PFSK-1 (cell line): Measurements from ENCODE around the gene GYPC.

Experiments used
- FOXP2 ChIP-seq: optimal IDR thresholded peaks from 2 replicates; pipeline ENCODE3; 2011; ENCODE audit warnings: borderline replicate concordance, control low read depth, inconsistent platforms; ENCODE audit not compliant: insufficient read depth; ENCODE audit errors: extremely low read length, extremely low read depth
- POLR2AphosphoS5 ChIP-seq: IDR thresholded peaks from 2 replicates; pipeline ENCODE4 v1.6.1; 2012; ENCODE audit warnings: low read depth, mild to moderate bottlenecking, control low read depth, low read length, moderate library complexity
- SIN3A ChIP-seq: IDR thresholded peaks from 2 replicates; pipeline ENCODE4 v1.6.1; 2012; ENCODE audit warnings: mild to moderate bottlenecking, low read length, moderate library complexity, borderline replicate concordance; ENCODE audit not compliant: insufficient read depth
- TAF1 ChIP-seq: IDR thresholded peaks from 2 replicates; pipeline ENCODE4 v1.6.1; 2012; ENCODE audit warnings: low read length, control low read depth, borderline replicate concordance; ENCODE audit not compliant: insufficient read depth
- TF ChIP-seq, protein P1 (sequence below), 2 experiments: IDR thresholded peaks; 2 replicates each; pipeline versions ENCODE4 v1.6.1 to v1.8.0; 2011 to 2012; ENCODE audit warnings: low read depth in 2 of 2, low read length in 2 of 2, control low read depth in 1 of 2, inconsistent platforms in 1 of 2, mild to moderate bottlenecking in 1 of 2, moderate library complexity in 1 of 2; ENCODE audit not compliant: insufficient read depth in 1 of 2

Gene GYPC

DNA sequence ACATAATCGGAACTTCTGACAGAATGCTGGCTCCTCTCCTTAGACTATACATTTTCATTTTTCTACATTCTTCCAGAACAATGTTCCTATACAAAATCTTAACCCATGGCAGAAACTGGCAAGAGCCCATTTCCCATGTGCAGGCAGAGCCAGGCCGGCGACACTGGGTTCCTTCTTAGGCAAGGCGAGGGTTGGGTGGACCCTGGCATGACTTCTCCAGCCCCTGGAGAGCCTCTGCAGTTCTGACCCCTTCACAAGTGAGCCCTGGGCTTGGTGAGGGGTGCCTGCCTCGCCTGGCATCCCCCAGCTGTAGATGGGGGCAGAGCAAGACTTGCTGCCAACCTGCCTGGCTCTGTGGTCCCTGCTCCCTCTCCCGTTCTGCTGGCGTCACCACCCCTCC is 5.0 kb downstream of the GYPC start:
- TF ChIP-seq SIN3A (no peak), POLR2AphosphoS5 (no peak), FOXP2 (no peak), TAF1 (no peak)
- TF ChIP-seq, protein P1, sequence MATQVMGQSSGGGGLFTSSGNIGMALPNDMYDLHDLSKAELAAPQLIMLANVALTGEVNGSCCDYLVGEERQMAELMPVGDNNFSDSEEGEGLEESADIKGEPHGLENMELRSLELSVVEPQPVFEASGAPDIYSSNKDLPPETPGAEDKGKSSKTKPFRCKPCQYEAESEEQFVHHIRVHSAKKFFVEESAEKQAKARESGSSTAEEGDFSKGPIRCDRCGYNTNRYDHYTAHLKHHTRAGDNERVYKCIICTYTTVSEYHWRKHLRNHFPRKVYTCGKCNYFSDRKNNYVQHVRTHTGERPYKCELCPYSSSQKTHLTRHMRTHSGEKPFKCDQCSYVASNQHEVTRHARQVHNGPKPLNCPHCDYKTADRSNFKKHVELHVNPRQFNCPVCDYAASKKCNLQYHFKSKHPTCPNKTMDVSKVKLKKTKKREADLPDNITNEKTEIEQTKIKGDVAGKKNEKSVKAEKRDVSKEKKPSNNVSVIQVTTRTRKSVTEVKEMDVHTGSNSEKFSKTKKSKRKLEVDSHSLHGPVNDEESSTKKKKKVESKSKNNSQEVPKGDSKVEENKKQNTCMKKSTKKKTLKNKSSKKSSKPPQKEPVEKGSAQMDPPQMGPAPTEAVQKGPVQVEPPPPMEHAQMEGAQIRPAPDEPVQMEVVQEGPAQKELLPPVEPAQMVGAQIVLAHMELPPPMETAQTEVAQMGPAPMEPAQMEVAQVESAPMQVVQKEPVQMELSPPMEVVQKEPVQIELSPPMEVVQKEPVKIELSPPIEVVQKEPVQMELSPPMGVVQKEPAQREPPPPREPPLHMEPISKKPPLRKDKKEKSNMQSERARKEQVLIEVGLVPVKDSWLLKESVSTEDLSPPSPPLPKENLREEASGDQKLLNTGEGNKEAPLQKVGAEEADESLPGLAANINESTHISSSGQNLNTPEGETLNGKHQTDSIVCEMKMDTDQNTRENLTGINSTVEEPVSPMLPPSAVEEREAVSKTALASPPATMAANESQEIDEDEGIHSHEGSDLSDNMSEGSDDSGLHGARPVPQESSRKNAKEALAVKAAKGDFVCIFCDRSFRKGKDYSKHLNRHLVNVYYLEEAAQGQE (IDR thresholded peaks at IDR 0.05; ENCODE audit: insufficient read depth in 1 of 2, low read depth in 2 of 2, low read length in 2 of 2): no peak

DNA sequence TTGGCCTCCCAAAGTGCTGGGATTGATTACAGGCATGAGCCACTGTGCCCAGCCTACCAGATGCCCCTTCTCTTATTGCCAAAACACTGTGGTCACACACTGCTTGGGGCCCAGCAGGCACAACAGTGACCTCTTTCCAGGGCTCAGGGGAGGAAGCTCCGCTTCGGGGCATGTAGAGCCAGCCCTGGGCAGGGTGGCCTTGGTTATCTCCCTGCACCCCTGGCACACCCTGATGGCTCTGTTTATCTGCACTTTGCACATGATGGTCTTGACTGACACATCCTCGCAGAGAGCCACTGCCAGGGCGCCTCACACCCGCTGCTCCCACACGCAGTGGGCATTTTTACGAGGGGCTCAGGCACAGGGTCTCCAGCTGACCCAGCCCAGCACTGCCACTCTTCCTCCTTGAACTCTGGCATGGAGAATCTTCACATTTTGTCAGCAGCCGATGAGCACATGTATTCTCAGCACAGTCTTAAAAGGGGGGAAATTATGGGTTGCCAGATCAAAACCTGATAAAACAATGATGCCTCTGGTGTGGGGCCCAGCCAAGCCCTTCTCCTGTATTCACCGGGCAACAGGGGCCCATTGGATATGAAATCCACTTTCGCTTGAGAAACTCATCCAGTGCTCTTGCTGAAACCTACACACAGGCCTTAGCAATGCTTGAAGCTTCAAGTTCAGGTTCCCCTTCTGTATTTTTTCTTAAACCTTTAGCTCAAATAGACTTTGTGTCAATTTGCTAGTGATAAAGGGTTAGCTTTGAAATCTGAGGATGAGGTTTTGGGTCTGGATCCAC is 5.9 kb downstream of the GYPC start:
- TF ChIP-seq FOXP2 (no peak), TAF1 (no peak), POLR2AphosphoS5 (no peak), SIN3A (no peak)
- TF ChIP-seq, protein P1 (IDR thresholded peaks at IDR 0.05; ENCODE audit: insufficient read depth in 1 of 2, low read depth in 2 of 2, low read length in 2 of 2): no peak

DNA sequence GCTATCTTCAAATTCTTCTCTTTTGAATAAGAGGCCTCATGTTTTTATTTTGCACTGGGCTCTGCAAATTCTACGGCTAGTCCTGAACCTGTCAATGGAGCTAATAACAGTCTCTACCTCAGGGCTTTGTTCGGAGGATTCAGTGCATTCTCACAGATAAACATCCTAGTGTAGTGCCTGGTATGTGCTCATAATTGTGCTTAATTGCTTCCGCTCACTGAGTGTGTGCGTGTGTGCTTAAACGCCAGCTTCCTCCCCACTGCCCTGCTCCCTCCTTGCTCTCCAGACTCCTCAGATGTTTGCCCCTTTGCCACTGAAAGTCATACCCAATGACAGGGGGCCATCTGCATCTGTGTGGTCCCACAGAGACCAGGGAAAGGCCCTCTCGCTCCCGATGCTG is 6.7 kb downstream of the GYPC start:
- TF ChIP-seq, protein P1 (IDR thresholded peaks at IDR 0.05; ENCODE audit: insufficient read depth in 1 of 2, low read depth in 2 of 2, low read length in 2 of 2): no peak

DNA sequence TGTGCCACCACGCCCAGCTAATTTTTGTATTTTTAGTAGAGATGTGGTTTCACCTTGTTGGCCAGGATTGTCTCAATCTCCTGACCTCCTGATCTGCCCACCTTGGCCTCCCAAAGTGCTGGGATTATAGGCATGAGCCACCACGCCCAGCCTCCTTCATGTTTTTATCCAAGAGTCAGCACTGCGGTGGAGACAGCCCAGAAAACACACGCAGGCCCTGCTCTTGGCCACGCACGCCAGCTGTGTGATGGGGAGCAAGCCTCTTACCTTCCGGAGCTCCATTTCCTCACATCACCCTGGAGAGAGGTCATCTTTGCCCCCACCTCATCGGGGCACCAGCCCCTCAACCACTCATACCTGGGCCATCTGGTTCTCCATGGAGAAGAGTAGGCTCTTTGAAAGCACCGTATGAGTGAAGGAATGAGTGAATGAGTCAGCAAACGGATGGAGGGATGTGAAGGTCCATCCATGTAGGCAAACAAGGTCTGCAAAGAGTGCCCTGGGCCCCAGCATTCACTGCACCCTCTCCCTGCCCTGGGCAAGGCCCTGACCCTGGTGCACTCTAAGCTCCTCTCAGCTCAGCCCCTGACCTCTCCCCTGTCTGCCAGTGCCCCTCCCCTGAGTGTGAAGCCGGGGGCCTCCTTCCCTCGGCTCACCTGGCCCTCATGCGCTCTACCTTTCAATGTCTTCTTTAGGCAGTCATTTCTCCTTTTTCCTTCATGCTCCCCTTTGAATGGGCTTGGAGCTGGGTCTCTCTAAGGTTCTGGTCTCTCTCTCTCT is 7.4 kb downstream of the GYPC start:
- TF ChIP-seq FOXP2: no peak
- TF ChIP-seq SIN3A: no peak
- TF ChIP-seq POLR2AphosphoS5: no peak
- TF ChIP-seq TAF1: no peak
- TF ChIP-seq, protein P1 (IDR thresholded peaks at IDR 0.05; ENCODE audit: insufficient read depth in 1 of 2, low read depth in 2 of 2, low read length in 2 of 2): no peak
